ENCODE results near the gene DNA2.

- TF ChIP-seq CTCF (IDR thresholded peaks at IDR 0.05; ENCODE audit: low read length) = no peak
- TF ChIP-seq EZH2 (IDR thresholded peaks at IDR 0.05; ENCODE audit: borderline replicate concordance, low read length) = no peak
Measured at GRCh38 chr10:68434657-68435056, 37.1 kb downstream of the DNA2 start.
